Gastroesophageal sphincter (tissue), 3 donors: ENCODE results near the gene WDR81.

Source experiments
- CTCF ChIP-seq, 4 experiments: fragments of 200-600 bp in 2 of 4; fragments of 450-650 bp in 2 of 4; sonication (generic) in 1 of 4; IDR thresholded peaks; one replicate each; pipeline ENCODE4 v1.5.1; 2017 to 2019; ENCODE audit warnings: antibody characterized with exemption in 4 of 4, mild to moderate bottlenecking in 2 of 4, moderate library complexity in 2 of 4
- POLR2A ChIP-seq, 2 donors: fragments of 450-650 bp; IDR thresholded peaks; one replicate each; pipeline ENCODE4 v1.6.1; 2017; ENCODE audit warnings: antibody characterized with exemption in 2 of 2, mild to moderate bottlenecking in 2 of 2, moderate library complexity in 1 of 2
- POLR2AphosphoS5 ChIP-seq: sonication (generic); formaldehyde crosslinking; IDR thresholded peaks from one replicate; pipeline ENCODE4 v1.6.1; 2017; ENCODE audit warnings: antibody characterized with exemption

GRCh38 chr17:1718362-1719165 is 5.9 kb upstream of the WDR81 start:
- TF ChIP-seq CTCF (IDR thresholded peaks at IDR 0.05) (no peak), POLR2A (IDR thresholded peaks at IDR 0.05) (no peak), POLR2AphosphoS5 (no peak)
